Measurements from ENCODE around the gene GARIN5B. TPM values are rescaled to one million over a fixed set of nuclear protein-coding genes. Genes with fewer than 3 reads are reported as not detected.

The GARIN5B gene
- total and polyA plus RNA-seq, 2 of the 8 experiments (the other 6 are each of a cell fraction or from before 2014, with no cell fraction given), result 0.03 TPM; not detected in 1

DNA sequence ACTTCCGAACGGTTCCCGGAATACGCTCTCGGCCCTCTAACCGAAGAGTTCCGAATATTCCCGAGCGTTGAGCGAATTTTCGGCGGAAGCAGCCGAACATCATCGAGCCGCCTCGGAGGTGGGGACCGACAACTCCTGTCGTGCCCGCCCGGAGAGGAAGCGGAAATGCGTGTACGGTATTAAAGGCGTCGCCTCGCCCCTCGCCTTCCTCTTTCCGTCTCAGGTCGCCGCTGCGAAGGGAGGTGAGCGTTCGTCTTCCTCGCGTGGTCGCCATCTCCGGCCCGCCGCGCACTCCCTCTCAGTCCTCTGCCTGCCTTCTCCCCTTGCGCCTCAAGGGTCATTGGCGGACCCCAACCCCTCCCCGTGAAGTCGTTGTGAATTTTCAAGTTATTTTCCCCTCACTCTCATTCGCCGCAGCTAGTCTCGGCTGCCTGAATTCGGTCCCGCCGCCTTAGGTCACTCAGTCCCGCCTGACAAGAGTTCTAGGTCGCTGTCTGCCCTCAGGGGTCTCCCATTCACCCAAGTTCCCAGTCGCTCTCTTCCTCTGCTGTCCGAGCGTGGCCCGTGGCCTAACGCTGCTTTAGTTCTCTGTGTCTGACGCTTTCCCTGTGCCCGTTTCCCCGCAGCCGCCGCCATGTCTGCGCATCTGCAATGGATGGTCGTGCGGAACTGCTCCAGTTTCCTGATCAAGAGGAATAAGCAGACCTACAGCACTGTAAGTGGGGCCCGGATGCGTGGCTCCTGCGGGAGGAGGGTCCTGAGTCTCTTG lies 22.8 kb upstream of the GARIN5B start, which contains the start of gene RPL28:
RPL28 (plus strand) TSS at position 209 of the 769 bp plus-strand sequence; CDS start at position 635, 426 bp downstream.
- peak; percentile 50 for FAIRE-seq
- peak within 1 kb of the TSS; percentile 99 for H3K18ac ChIP-seq (ENCODE audit: extremely low read depth, low read length)
- H3K9ac ChIP-seq (replicated peaks in 1 of 4; ENCODE audit: extremely low read depth in 1 of 4, low read depth in 3 of 4, low read length in 3 of 4), result peak within 1 kb of the TSS; percentile 65 to 93 (median 82)
- H3K56ac ChIP-seq (replicated peaks; ENCODE audit: insufficient read length, low read depth, low read length), result peak within 1 kb of the TSS; percentile 83
- peaks cover 23 to 35% (median 26%) of the 10 kb centered on the region in 4 experiments for H3K36me3 ChIP-seq (ENCODE audit: control insufficient read depth in 2 of 4, insufficient read depth in 4 of 4, low read length in 3 of 4)
- peak within 1 kb of the TSS; percentile 88 for H2AK5ac ChIP-seq (ENCODE audit: low read depth, low read length)
- H3K27ac ChIP-seq (ENCODE audit: low read depth, low read length), result peak within 1 kb of the TSS; percentile 86
- peaks cover 33% of the 10 kb centered on the region for H3K79me1 ChIP-seq (ENCODE audit: low read depth, low read length)
- peaks cover 17 to 27% of the 10 kb centered on the region in 2 experiments; a peak in 3 of 4 replicates for H3K79me2 ChIP-seq (ENCODE audit: control insufficient read depth in 1 of 2, insufficient read depth in 2 of 2, low read length in 2 of 2)
- H2BK12ac ChIP-seq (ENCODE audit: low read depth, low read length), result peak within 1 kb of the TSS; percentile 84
- ChIA-PET CTCF (ENCODE audit: partially characterized antibody) (interaction anchor here (0.9 to 6.1 kb wide), 3 partner anchors 16 to 82 kb away, joined by 3 to 39 read pairs (median 4); no protein-coding TSS in a partner anchor), POLR2A (ENCODE audit: partially characterized antibody) (interaction anchor here (0.7 to 26.7 kb wide), 14 partner anchors 9 to 131 kb away, joined by 3 to 874 read pairs (median 4); partner anchors contain the start of genes IL11, KMT5C, TMEM190 and UBE2S)
- peak within 1 kb of the TSS; percentile 89 to 97 (median 94) for H3K4me3 ChIP-seq (ENCODE audit: extremely low read depth in 1 of 4, insufficient read depth in 2 of 4, low read depth in 3 of 4, low read length in 4 of 4)
- peak within 1 kb of the TSS; percentile 96; the same call in 1 of the 2 replicates for H2BK15ac ChIP-seq (ENCODE audit: low read length)
- H3K9me3 ChIP-seq (ENCODE audit: insufficient read depth in 2 of 2, low read depth in 1 of 2, low read length in 1 of 2), result no peaks in the 10 kb centered on the region
- peak within 1 kb of the TSS; percentile 40 for H3K4ac ChIP-seq (replicated peaks; ENCODE audit: insufficient read length, low read depth, low read length)
- no peak within 1 kb of the TSS for H2BK120ac ChIP-seq (replicated peaks; ENCODE audit: low read depth, low read length)
- WGBS, 2 experiments (ENCODE audit: extremely low coverage in 1 of 2, insufficient coverage in 1 of 2, insufficient read length in 1 of 2, insufficient replicate concordance in 2 of 2, low coverage in 1 of 2, low lambda C conversion rate in 2 of 2, missing lambda C conversion rate in 1 of 2), result 1% methylated on average over 62 of the region's 68 CpGs; no CpG with 5 or more reads in 1 of the 2 experiments
- peak within 1 kb of the TSS; percentile 98 for H2AFZ ChIP-seq (ENCODE audit: low read length)
- 0 out of 2 replicates have a peak within 1 kb of the TSS, but pooled peaks have one; percentile 61 for H2BK20ac ChIP-seq (ENCODE audit: low read length)
- H3K27me3 ChIP-seq (replicated peaks in 1 of 4; ENCODE audit: control insufficient read depth in 3 of 4, extremely low read depth in 1 of 4, insufficient read depth in 3 of 4, low read length in 3 of 4), result peaks cover 0 to 6% (median 3%) of the 10 kb centered on the region in 4 experiments; a peak in 3 of 7 replicates
- H3K23me2 ChIP-seq (ENCODE audit: low read depth, low read length), result peaks cover 31% of the 10 kb centered on the region
- H4K5ac ChIP-seq (ENCODE audit: insufficient read length, low read depth, low read length), result peak within 1 kb of the TSS; percentile 91
- peaks cover 25 to 46% of the 10 kb centered on the region in 2 experiments for H4K20me1 ChIP-seq (replicated peaks in 1 of 2; ENCODE audit: control insufficient read depth in 1 of 2, insufficient read depth in 2 of 2, low read length in 2 of 2)
- peak within 1 kb of the TSS; percentile 71 for H4K91ac ChIP-seq (replicated peaks; ENCODE audit: insufficient read length, low read length)
- peak within 1 kb of the TSS; percentile 19; the same call in 1 of the 2 replicates for H4K8ac ChIP-seq (ENCODE audit: extremely low read depth, insufficient read depth, low read length)
- peaks cover 0 to 47% (median 38%) of the 10 kb centered on the region in 4 experiments; a peak in 6 of 7 replicates for H3K4me1 ChIP-seq (replicated peaks in 1 of 4; ENCODE audit: control insufficient read depth in 3 of 4, insufficient read depth in 4 of 4, low read length in 3 of 4)
- H3K4me2 ChIP-seq (ENCODE audit: insufficient read depth in 1 of 2, low read depth in 2 of 2, low read length in 2 of 2), result peak within 1 kb of the TSS; percentile 87 to 95
- no peak within 1 kb of the TSS for H3K23ac ChIP-seq (ENCODE audit: insufficient read length)
- H3K14ac ChIP-seq (ENCODE audit: insufficient read length), result no peak within 1 kb of the TSS
- H2BK5ac ChIP-seq (ENCODE audit: low read depth, low read length), result peak within 1 kb of the TSS; percentile 90
- peak; percentile 95 to 99 for DNase-seq (ENCODE audit: low read depth in 1 of 2, low spot score in 2 of 2)
- TF ChIP-seq ZNF274 (IDR thresholded peaks at IDR 0.05; ENCODE audit: borderline replicate concordance, extremely low read depth, low read length) (no peak), HDAC6 (IDR thresholded peaks at IDR 0.05; ENCODE audit: low read depth, low read length) (no peak), MAFK (IDR thresholded peaks at IDR 0.05; ENCODE audit: low read depth, low read length) (no peak), SIN3A (conservative IDR thresholded peaks at IDR 0.05 in 1 of 2, IDR thresholded peaks at IDR 0.05 in 1 of 2; ENCODE audit: low read depth in 1 of 2, low read length in 2 of 2) (peak in 1 of 2 experiments; percentile 85; a peak in 2 of 4 replicates), POLR2A (IDR thresholded peaks at IDR 0.05; ENCODE audit: control extremely low read depth in 1 of 2, low read depth in 2 of 2, low read length in 2 of 2) (peak; percentile 100), KDM4A (IDR thresholded peaks at IDR 0.05; ENCODE audit: low read depth, low read length, severe bottlenecking) (peak; percentile 37), NRF1 (IDR thresholded peaks at IDR 0.05; ENCODE audit: low read depth, low read length) (no peak; the same call in 1 of the 2 replicates), RBBP5 (IDR thresholded peaks at IDR 0.05; ENCODE audit: borderline replicate concordance, low read depth, low read length) (no peak), RXRA (IDR thresholded peaks at IDR 0.05; ENCODE audit: insufficient read depth, low read depth, low read length) (no peak), CEBPB (IDR thresholded peaks at IDR 0.05; ENCODE audit: low read depth, low read length) (no peak), KDM1A (IDR thresholded peaks at IDR 0.05; ENCODE audit: borderline replicate concordance, low read length) (no peak)

All from H1 (cell line).